Ascending aorta (tissue), 2 donors: Measurements from ENCODE around the gene TNRC6B. TPM values are rescaled to one million over a fixed set of nuclear protein-coding genes. Genes with fewer than 3 reads are reported as not detected.

Experiments
- DNase-seq, 2 donors: peaks; one replicate each; pipeline ENCODE4 v3.0.0-alpha.2; 2019; ENCODE audit warnings: low spot score in 2 of 2
- H3K27ac ChIP-seq, 2 donors: fragments of 200-600 bp; sonication (generic); one replicate each; pipeline ENCODE4 v1.5.1; 2016 to 2017; ENCODE audit warnings: mild to moderate bottlenecking in 1 of 2
- H3K27me3 ChIP-seq: fragments of 200-600 bp; sonication (generic); one replicate; pipeline ENCODE4 v1.5.1; 2017
- H3K36me3 ChIP-seq, 2 donors: fragments of 200-600 bp; sonication (generic); one replicate each; pipeline ENCODE4 v1.5.1; 2016
- H3K4me1 ChIP-seq, 2 donors: fragments of 200-600 bp; sonication (generic); one replicate each; pipeline ENCODE4 v1.5.1; 2016 to 2017; ENCODE audit warnings: mild to moderate bottlenecking in 1 of 2
- H3K4me3 ChIP-seq, 2 donors: fragments of 200-600 bp; sonication (generic); one replicate each; pipeline ENCODE4 v1.5.1; 2016 to 2017; ENCODE audit warnings: mild to moderate bottlenecking in 1 of 2
- H3K9me3 ChIP-seq, 2 donors: fragments of 200-600 bp; sonication (generic); one replicate each; pipeline ENCODE4 v1.5.1; 2016
- intact Hi-C: fragments of 100-400 bp; cut with DNase I; formaldehyde crosslinking; loops from one replicate; pipeline ENCODE4 v1.15.1; 2023
- total RNA-seq: library from RNA; depleted of rRNA; stranded (reverse); fragments of >200 nt; gene quantifications from one replicate; pipeline ENCODE4 v1.1.0, GENCODE V29; 2016
- TF ChIP-seq, protein P1 (sequence below), 3 experiments: fragments of 200-600 bp in 2 of 3; fragments of 450-650 bp in 1 of 3; sonication (generic) in 2 of 3; IDR thresholded peaks; one replicate each; pipeline ENCODE4 v1.5.1; 2016 to 2019; ENCODE audit warnings: antibody characterized with exemption in 3 of 3, mild to moderate bottlenecking in 1 of 3, moderate library complexity in 1 of 3

The TNRC6B gene, protein sequence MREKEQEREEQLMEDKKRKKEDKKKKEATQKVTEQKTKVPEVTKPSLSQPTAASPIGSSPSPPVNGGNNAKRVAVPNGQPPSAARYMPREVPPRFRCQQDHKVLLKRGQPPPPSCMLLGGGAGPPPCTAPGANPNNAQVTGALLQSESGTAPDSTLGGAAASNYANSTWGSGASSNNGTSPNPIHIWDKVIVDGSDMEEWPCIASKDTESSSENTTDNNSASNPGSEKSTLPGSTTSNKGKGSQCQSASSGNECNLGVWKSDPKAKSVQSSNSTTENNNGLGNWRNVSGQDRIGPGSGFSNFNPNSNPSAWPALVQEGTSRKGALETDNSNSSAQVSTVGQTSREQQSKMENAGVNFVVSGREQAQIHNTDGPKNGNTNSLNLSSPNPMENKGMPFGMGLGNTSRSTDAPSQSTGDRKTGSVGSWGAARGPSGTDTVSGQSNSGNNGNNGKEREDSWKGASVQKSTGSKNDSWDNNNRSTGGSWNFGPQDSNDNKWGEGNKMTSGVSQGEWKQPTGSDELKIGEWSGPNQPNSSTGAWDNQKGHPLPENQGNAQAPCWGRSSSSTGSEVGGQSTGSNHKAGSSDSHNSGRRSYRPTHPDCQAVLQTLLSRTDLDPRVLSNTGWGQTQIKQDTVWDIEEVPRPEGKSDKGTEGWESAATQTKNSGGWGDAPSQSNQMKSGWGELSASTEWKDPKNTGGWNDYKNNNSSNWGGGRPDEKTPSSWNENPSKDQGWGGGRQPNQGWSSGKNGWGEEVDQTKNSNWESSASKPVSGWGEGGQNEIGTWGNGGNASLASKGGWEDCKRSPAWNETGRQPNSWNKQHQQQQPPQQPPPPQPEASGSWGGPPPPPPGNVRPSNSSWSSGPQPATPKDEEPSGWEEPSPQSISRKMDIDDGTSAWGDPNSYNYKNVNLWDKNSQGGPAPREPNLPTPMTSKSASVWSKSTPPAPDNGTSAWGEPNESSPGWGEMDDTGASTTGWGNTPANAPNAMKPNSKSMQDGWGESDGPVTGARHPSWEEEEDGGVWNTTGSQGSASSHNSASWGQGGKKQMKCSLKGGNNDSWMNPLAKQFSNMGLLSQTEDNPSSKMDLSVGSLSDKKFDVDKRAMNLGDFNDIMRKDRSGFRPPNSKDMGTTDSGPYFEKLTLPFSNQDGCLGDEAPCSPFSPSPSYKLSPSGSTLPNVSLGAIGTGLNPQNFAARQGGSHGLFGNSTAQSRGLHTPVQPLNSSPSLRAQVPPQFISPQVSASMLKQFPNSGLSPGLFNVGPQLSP (N-terminal part only)
- 22.4 TPM for total RNA-seq

DNA sequence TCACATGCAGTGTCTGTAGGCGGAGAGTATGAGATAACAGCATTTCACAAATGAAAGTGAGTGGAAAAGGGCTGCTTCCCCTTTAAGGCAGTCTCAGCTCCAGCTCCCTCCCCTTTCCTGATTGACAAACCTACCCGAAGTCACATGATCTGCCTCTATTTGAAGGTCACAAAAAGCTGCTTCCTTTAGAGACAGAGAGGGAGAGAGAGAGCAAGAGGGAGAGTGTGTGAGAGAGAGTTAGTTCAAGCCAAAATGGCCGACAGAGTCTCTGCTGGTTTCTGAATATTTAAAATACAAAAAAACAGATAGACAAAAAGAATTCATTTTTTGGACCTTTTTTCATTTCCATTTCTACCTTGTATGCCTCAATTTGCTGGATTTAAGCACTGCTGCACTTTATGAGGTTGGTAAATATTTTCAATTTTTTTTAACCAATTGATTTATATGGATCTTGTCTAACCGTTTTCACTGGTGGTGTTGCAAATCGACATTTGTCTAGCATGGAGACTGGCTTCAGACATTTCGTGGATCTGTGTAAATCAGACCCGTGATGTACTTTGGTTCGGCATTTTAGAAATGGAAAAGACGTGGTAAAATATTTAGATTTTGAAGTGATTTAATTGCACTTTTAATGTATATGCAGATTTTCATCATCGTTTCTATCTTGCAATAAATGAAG is at the start of gene TNRC6B:
Gene TNRC6B (plus strand): TSS at position 188 of the 679 bp plus-strand sequence. CDS start 211 bp downstream, at position 399.
- Histone ChIP-seq H3K4me1 (peaks cover 7 to 36% of the 10 kb centered on the region in 2 donors), H3K27me3 (no peaks in the 10 kb centered on the region), H3K27ac (peak within 1 kb of the TSS; percentile 75 to 82), H3K36me3 (no peaks in the 10 kb centered on the region), H3K9me3 (no peaks in the 10 kb centered on the region), H3K4me3 (peak within 1 kb of the TSS; percentile 65 to 67)
- DNase-seq = peak; percentile 42 to 89
- TF ChIP-seq, protein P1, sequence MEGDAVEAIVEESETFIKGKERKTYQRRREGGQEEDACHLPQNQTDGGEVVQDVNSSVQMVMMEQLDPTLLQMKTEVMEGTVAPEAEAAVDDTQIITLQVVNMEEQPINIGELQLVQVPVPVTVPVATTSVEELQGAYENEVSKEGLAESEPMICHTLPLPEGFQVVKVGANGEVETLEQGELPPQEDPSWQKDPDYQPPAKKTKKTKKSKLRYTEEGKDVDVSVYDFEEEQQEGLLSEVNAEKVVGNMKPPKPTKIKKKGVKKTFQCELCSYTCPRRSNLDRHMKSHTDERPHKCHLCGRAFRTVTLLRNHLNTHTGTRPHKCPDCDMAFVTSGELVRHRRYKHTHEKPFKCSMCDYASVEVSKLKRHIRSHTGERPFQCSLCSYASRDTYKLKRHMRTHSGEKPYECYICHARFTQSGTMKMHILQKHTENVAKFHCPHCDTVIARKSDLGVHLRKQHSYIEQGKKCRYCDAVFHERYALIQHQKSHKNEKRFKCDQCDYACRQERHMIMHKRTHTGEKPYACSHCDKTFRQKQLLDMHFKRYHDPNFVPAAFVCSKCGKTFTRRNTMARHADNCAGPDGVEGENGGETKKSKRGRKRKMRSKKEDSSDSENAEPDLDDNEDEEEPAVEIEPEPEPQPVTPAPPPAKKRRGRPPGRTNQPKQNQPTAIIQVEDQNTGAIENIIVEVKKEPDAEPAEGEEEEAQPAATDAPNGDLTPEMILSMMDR (IDR thresholded peaks at IDR 0.05) = no peak
- intact Hi-C loops = loop anchor here (1.0 to 5.0 kb wide), 7 partner anchors 19 to 646 kb away; partner anchors contain the start of genes ADSL and RPS19BP1

DNA sequence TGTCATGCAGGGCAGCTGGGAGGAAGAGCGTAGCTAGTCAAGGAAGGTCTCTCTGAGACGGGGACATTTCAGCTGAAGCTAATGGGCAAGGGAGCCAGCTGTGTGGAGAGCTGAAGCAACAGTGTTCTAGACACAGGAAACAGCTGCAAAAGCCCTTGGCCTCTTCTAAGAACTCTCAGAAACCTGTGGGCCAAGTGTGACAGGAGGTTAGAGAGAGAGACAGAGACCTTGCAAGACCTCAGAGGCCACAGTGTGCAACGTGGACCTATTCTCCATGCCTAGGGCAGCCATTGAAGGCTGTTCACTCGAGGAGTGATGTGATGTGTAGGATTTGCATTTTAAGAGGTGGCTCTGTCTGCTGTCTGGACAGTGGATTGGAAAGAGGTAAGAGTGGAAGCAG is 48.7 kb upstream of the TNRC6B start:
- H3K27me3 ChIP-seq = no peaks in the 10 kb centered on the region
- H3K9me3 ChIP-seq = no peaks in the 10 kb centered on the region
- H3K4me1 ChIP-seq = no peaks in the 10 kb centered on the region
- intact Hi-C loops = no loop called here
- no peak overlapping the region for H3K27ac ChIP-seq
- peaks cover 5 to 15% of the 10 kb centered on the region in 2 donors for H3K36me3 ChIP-seq
- TF ChIP-seq, protein P1 (IDR thresholded peaks at IDR 0.05) = no peak
- DNase-seq = no peak
- H3K4me3 ChIP-seq = no peak overlapping the region

DNA sequence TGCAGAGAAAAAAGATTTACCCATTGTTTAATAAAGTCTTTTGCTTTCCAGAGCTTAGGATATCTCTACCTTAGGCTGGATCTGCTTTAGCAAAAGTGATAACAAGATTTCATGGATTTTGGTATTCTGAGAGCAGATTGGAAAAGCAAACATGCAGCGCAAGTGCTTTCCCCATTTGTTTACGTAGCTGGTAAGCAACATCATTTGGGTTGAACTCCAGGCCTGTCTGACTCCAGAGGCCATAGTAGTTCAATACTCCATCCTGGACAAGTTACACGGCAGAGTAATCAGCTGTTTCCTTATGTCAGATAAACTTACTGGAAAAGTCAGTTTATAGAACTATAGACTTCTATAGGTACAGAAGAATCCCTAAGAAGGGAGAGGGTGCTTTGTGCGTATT is 40.6 kb upstream of the TNRC6B start:
- Histone ChIP-seq H3K36me3 (peaks cover 3 to 18% of the 10 kb centered on the region in 2 donors), H3K4me3 (no peak overlapping the region), H3K9me3 (no peaks in the 10 kb centered on the region), H3K27ac (no peak overlapping the region), H3K4me1 (no peaks in the 10 kb centered on the region), H3K27me3 (no peaks in the 10 kb centered on the region)
- TF ChIP-seq, protein P1 (IDR thresholded peaks at IDR 0.05) = no peak
- DNase-seq = no peak
- intact Hi-C loops = no loop called here

DNA sequence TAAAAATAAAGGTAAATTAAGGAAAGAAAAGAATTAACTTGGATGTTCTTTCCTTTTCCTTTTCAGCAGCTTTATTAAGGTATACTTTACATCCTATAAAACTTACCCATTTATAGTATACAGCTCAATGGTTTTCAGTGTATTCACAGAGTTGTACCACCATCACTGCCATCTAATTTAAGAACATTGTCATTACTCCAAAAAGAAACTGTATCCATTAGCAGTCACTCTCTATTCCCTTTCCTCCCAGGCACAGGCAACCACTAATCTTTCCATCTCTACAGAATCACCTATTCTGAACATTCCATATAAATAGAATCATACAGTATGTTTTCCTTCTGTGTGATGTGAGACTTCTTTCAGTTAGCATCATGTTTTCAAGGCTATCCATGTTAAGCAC is 38.9 kb upstream of the TNRC6B start:
- TF ChIP-seq, protein P1 (IDR thresholded peaks at IDR 0.05) = no peak
- H3K27ac ChIP-seq = no peak overlapping the region

More for the DNA sequence above, 38.9 kb upstream of the TNRC6B start:
- no peaks in the 10 kb centered on the region for H3K4me1 ChIP-seq
- no peaks in the 10 kb centered on the region for H3K27me3 ChIP-seq
- H3K9me3 ChIP-seq = no peaks in the 10 kb centered on the region
- intact Hi-C loops = no loop called here
- H3K4me3 ChIP-seq = no peak overlapping the region
- H3K36me3 ChIP-seq = peaks cover 3 to 18% of the 10 kb centered on the region in 2 donors
- no peak for DNase-seq
